HUES48 (cell line): ENCODE measurements around the gene GRAMD2B.
"Not testable (repeated sequence)": the region's sequence is repeated elsewhere in the genome, so short reads cannot be mapped to it uniquely, and the experiment has no call there.

Experiments used
- H3K27ac ChIP-seq: one replicate; pipeline ENCODE4 v1.7.0; 2013; ENCODE audit warnings: low read depth, low read length, inconsistent platforms
- H3K27me3 ChIP-seq: 2 replicates; pipeline ENCODE4 v1.6.1; 2013; ENCODE audit warnings: mild to moderate bottlenecking, low read length; ENCODE audit not compliant: control insufficient read depth, insufficient read depth
- H3K36me3 ChIP-seq: 2 replicates; pipeline ENCODE4 v1.6.1; 2013; ENCODE audit warnings: low read length; ENCODE audit not compliant: control insufficient read depth, insufficient read depth
- H3K4me1 ChIP-seq: 2 replicates; pipeline ENCODE4 v1.6.1; 2013; ENCODE audit warnings: mild to moderate bottlenecking, low read length; ENCODE audit not compliant: control insufficient read depth, insufficient read depth
- H3K4me3 ChIP-seq: 2 replicates; pipeline ENCODE4 v1.5.1; 2013; ENCODE audit warnings: mild to moderate bottlenecking, low read depth, low read length
- H3K9ac ChIP-seq: 2 replicates; pipeline ENCODE4 v1.6.1; 2013; ENCODE audit warnings: mild to moderate bottlenecking, low read depth, low read length, moderate library complexity
- H3K9me3 ChIP-seq: 2 replicates; pipeline ENCODE4 v1.6.1; 2013; ENCODE audit warnings: low read length; ENCODE audit not compliant: control insufficient read depth, insufficient read depth

GRAMD2B gene, protein sequence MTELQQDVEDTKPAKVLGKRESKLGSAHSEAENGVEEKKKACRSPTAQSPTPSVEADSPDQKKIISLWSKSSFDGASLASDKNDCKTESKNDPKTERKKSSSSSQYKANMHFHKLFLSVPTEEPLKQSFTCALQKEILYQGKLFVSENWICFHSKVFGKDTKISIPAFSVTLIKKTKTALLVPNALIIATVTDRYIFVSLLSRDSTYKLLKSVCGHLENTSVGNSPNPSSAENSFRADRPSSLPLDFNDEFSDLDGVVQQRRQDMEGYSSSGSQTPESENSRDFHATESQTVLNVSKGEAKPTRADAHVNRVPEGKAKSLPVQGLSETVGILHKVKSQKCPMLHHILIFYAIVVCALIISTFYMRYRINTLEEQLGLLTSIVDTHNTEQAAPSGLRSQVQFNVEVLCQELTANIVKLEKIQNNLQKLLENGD

DNA sequence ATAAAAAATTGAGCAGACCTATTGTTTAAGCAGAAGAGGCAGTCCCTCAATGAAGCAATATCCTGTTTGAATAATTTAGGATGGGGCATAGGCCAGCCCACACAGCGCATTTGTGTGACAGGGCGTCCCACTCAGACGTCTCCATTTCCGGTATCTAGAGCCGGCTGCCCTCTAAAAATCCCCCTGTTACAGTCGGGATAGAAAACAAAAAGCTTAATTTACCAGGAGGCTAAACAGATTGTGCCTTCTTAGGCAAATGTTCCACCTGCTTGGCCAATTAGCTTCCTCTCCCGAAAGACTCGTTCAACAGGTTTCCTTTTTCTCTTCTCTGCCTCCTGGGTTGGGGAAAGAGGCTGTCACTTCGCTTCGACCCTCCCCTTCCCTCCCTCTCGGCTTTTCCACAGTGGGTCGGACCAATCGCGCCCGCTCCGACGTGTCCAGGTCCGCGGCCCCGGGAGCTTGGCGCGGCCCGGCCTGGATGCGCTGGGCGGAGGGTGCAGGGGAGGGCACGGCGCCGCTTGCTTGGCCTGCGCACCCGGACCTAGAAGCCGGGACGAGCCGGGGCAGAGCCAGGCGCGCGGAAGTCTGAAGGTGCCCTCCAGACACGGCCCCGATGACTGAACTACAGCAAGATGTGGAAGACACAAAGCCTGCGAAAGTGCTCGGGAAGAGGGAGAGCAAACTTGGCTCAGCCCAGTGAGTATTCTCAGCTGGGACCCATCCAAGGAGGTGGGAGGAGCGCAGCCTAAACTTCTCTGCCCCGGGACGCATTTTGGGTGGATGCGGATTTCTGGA lies at the start of gene GRAMD2B:
GRAMD2B (plus strand) TSS at position 416 of the 795 bp plus-strand sequence; CDS start at position 614, 198 bp downstream.
- Histone ChIP-seq H3K4me3 (peak within 1 kb of the TSS; percentile 86), H3K9me3 (no peaks in the 10 kb centered on the region), H3K4me1 (peaks cover 14% of the 10 kb centered on the region), H3K27ac (peak within 1 kb of the TSS; percentile 88), H3K9ac (peak within 1 kb of the TSS; percentile 78), H3K36me3 (no peaks in the 10 kb centered on the region; the same call in 1 of the 2 replicates), H3K27me3 (no peaks in the 10 kb centered on the region)

DNA sequence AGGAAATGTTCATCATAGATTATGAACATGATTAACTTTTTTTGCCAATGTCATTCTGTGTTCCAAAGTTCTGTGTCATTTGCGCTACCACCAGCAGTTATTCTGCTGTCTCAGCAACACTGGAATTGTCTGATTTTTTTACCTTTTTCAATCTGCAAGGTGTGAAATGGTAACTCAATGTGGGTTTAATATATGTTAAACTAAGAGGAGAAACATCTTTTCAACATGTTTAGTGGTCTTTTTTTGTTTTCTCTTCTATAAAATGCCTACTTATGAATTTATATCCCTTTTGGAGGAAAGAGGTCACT lies 49.1 kb upstream of the GRAMD2B start:
- no peak overlapping the region for H3K27ac ChIP-seq
- no peak overlapping the region for H3K9ac ChIP-seq
- no peaks in the 10 kb centered on the region for H3K36me3 ChIP-seq
- H3K27me3 ChIP-seq: no peaks in the 10 kb centered on the region
- H3K4me1 ChIP-seq: peaks cover 48% of the 10 kb centered on the region
- H3K4me3 ChIP-seq: no peak overlapping the region
- no peaks in the 10 kb centered on the region for H3K9me3 ChIP-seq

DNA sequence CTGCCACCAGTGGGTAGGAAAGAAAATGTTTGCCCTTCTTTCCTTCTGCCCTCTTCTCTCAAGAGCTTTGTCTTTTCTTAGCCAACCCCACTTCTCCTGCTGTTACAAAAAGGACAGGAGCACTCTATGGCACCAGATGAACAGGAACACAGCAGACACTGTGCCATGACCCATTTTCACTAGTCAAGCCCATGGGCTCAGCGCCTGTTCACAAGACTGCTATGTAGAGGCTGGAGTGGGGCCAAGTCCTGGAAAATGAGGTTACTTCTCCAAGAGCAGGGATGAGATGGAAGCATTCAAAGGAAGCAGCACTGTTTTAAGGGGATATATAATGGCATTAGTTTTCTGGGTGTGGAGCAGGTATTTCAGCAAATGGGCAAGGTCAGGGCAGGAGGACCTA lies 46.8 kb upstream of the GRAMD2B start:
- Histone ChIP-seq H3K9ac (no peak overlapping the region), H3K36me3 (no peaks in the 10 kb centered on the region), H3K27ac (no peak overlapping the region), H3K9me3 (0 out of 2 replicates have a peak, but pooled peaks cover under 1% of the 10 kb centered on the region), H3K4me1 (peaks cover 25% of the 10 kb centered on the region), H3K27me3 (no peaks in the 10 kb centered on the region), H3K4me3 (no peak overlapping the region)

DNA sequence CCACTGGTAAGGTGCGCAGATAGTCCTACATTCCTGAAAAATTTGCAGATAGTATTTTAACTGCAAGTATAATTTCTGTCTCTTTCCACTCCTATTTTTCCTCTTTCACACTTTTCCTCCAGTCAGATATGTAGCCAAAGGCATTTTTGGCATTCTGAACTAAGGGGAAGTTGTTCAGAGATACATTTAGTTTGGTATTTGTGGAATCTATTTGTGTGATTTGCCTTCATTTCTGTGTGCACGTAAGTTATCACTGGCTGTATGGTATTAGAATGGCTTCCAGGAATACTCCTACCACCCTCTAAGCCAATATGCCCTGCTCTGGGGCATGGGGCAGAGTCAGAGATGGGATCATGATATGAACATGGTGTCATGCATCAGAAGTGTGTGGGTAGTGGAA lies 45.8 kb upstream of the GRAMD2B start:
- no peaks in the 10 kb centered on the region for H3K36me3 ChIP-seq
- no peak overlapping the region for H3K27ac ChIP-seq
- no peaks in the 10 kb centered on the region for H3K27me3 ChIP-seq
- peaks cover 17% of the 10 kb centered on the region; the same call in 1 of the 2 replicates for H3K4me1 ChIP-seq
- no peak overlapping the region for H3K9ac ChIP-seq
- H3K9me3 ChIP-seq: peaks cover 6% of the 10 kb centered on the region; the same call in 1 of the 2 replicates
- no peak overlapping the region for H3K4me3 ChIP-seq

DNA sequence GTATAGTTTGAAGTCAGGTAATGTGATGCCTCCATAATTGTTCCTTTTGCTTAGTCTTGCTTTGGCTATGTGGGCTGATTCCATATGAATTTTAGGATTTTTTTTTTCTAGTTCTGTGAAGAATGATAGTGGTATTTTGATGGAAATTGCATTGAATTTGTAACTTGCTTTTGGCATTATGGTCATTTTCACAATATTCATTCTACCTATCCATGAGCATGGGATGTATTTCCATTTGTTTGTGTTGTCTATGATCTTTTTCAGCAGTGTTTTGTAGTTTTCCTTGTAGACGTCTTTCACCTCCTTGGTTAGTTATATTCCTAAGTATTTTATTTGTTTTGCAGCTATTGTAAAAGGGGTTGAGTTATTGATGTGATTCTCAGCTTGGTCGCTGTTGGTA lies 42.9 kb upstream of the GRAMD2B start:
- not testable (repeated sequence) for H3K27ac ChIP-seq, H3K9me3 ChIP-seq, H3K4me3 ChIP-seq, H3K27me3 ChIP-seq, H3K36me3 ChIP-seq, H3K4me1 ChIP-seq, H3K9ac ChIP-seq

DNA sequence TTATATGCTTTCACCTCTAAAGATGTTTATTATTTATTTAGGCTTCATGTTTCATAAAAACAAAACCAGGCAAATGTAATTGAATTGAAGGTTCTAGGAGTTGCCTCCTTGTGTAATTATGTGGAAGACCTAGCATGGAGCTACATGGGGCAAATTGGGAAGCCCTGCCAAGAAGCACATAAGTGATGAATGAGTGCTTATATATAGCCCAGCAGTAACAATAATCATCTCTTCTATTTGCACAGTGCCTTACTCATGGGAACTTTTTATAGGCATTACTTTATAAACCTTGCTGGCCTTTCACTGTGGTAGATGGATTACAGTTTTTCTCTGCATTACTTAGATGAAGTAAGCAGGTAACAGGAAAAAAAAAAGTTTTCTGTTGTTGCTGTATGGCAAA lies 40.0 kb upstream of the GRAMD2B start:
- no peaks in the 10 kb centered on the region for H3K36me3 ChIP-seq
- H3K4me1 ChIP-seq: peaks cover 11% of the 10 kb centered on the region
- peaks cover 6% of the 10 kb centered on the region; the same call in 1 of the 2 replicates for H3K9me3 ChIP-seq
- no peak overlapping the region for H3K9ac ChIP-seq
- no peaks in the 10 kb centered on the region for H3K27me3 ChIP-seq
- H3K27ac ChIP-seq: no peak overlapping the region
- H3K4me3 ChIP-seq: no peak overlapping the region

DNA sequence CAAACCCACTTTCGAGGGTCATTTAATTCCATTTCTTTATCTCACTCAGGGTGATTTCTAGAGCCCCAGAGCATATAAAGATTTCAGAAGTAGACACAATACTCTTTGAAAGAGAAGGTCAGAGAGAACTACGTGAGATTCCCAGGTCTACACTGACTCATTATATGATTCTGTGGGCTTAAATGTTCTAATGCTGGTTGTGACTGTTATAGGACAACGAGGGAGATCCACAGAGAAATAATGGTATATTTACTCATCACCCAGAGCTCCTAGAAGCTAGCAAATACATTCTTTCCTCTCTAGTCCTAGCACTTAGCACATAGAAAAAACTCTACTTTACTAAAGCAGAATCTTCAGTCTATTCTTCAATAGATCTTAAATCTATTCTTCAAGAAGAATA lies 39.4 kb upstream of the GRAMD2B start:
- Histone ChIP-seq H3K9me3 (peaks cover 6% of the 10 kb centered on the region; the same call in 1 of the 2 replicates), H3K36me3 (no peaks in the 10 kb centered on the region), H3K27ac (no peak overlapping the region), H3K9ac (no peak overlapping the region), H3K27me3 (no peaks in the 10 kb centered on the region), H3K4me3 (no peak overlapping the region), H3K4me1 (peaks cover 11% of the 10 kb centered on the region)

DNA sequence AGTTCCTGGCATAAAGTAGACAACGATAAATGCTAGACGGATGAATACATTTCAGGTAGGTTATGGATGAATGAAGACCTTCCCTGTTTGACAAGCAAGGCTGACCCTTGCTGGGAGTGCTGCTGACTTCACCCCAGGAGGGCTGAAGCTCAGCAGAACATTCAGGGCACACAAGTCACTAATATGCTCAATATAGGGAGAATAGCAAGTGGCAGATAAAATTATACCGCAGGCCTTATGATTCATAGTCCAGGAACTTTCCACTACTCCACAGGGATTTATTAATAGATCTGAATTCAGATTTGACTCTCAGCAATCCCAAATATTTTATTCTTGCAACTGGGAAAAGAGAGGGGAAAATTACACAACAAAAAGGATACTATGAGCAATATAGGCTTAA lies 38.2 kb upstream of the GRAMD2B start:
- Histone ChIP-seq H3K4me1 (peaks cover 11% of the 10 kb centered on the region), H3K4me3 (no peak overlapping the region), H3K27ac (no peak overlapping the region), H3K9me3 (peaks cover 6% of the 10 kb centered on the region; the same call in 1 of the 2 replicates), H3K36me3 (no peaks in the 10 kb centered on the region), H3K9ac (no peak overlapping the region), H3K27me3 (no peaks in the 10 kb centered on the region)

DNA sequence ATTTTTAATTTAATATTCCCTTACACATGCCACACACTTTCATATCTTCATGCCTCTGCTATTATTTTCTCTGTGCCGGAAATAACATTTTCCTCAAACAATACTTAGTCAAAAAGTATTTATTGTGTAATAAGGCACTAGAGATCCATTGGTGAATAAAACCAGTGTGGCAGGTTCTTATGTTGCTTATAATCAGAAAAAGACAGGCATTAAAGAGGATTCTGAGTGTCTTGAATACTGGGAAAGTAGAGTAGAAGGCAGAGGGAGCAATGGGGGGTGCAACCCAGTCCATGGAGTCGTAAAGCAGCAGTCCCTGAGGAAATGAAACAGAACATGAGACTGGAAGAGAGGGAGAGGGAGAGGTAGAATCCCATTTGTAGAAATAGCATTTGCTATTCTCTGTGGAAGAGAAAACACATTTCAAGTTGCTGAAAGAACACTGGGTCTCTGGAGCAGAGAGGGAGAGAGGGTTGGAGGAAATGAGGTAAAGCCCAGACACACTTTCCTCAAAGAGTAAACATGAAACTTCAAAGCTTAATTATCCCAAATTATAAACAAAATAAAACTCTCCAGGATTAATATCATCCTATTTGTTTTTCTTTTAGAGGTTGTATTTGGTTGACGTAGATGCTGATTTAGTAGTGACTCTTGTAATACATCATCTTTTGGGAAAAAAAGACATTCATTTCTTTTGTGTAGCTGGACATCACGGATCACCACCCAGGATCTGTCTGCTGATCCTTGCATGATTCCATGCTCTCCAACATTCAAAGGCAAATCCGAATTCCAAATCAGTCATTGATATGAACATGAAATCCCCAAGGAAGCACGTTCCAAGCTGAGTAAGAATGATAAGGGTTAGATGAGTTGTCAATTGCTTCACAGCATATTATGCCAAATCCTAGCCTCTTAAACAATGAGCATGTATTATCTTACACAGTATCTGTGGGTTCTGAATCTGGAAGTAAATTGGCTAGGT lies 37.4 kb upstream of the GRAMD2B start:
- no peaks in the 10 kb centered on the region for H3K36me3 ChIP-seq
- H3K9ac ChIP-seq: no peak overlapping the region
- H3K4me3 ChIP-seq: no peak overlapping the region

DNA sequence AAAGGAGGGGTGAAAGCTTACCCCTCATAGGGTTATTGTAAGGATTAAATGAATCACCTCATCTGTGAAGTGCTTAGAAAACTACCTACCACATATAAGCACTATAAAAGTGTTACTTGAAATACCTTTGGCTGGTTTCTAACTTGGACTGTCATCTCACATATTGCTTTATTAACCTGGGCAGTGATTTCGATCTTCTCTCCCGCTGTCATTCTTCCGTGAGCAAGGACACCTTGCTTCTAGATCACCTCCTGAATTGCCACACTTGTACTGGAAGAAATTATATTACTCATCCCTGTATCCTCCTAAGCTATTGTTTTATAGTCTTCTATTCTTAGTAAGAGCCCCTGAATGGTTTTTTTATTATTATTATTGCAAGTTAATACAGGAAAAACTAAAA lies 34.0 kb upstream of the GRAMD2B start:
- Histone ChIP-seq H3K9ac (no peak overlapping the region), H3K4me3 (no peak overlapping the region), H3K4me1 (peaks cover 11% of the 10 kb centered on the region)

More for the DNA sequence above, 37.4 kb upstream of the GRAMD2B start:
- H3K4me1 ChIP-seq: peaks cover 11% of the 10 kb centered on the region
- peaks cover 6% of the 10 kb centered on the region; the same call in 1 of the 2 replicates for H3K9me3 ChIP-seq
- H3K27me3 ChIP-seq: no peaks in the 10 kb centered on the region
- H3K27ac ChIP-seq: no peak overlapping the region

More for the DNA sequence above, 34.0 kb upstream of the GRAMD2B start:
- Histone ChIP-seq H3K27me3 (no peaks in the 10 kb centered on the region), H3K27ac (no peak overlapping the region), H3K9me3 (no peaks in the 10 kb centered on the region), H3K36me3 (no peaks in the 10 kb centered on the region)
